Measurements from ENCODE around the gene HAGHL. TPM values are rescaled to one million over a fixed set of nuclear protein-coding genes. Genes with fewer than 3 reads are reported as not detected.
A peak's percentile ranks its signal among the peaks of the same experiment; 100 is the strongest.

HAGHL gene
- total RNA-seq, 1 experiment from 2014 or later: 74.8 TPM

GRCh38 chr16:704552-705380 lies 22.1 kb upstream of the HAGHL start:
- Histone ChIP-seq H3K9ac (ENCODE audit: low read length) (peak overlapping the region; percentile 91), H3K4me1 (ENCODE audit: control insufficient read depth in 1 of 2, insufficient read depth in 2 of 2, low read length in 2 of 2) (peaks cover 0 to 22% of the 10 kb centered on the region in 2 experiments; a peak in 3 of 4 replicates), H3K9me3 (ENCODE audit: control insufficient read depth in 1 of 2, insufficient read depth in 1 of 2, low read depth in 1 of 2, low read length in 2 of 2) (no peaks in the 10 kb centered on the region), H3K27me3 (ENCODE audit: insufficient read depth, low read length) (no peaks in the 10 kb centered on the region), H3K27ac (ENCODE audit: low read depth, low read length) (peak overlapping the region; percentile 87), H4K20me1 (ENCODE audit: insufficient read depth) (no peaks in the 10 kb centered on the region), H3K4me2 (ENCODE audit: low read length) (peak overlapping the region; percentile 97), H3K79me2 (ENCODE audit: insufficient read depth, low read length) (peaks cover 34% of the 10 kb centered on the region), H3K4me3 (replicated peaks in 1 of 2; ENCODE audit: low read depth in 1 of 2, low read length in 2 of 2) (peak overlapping the region; percentile 77 to 92), H3K36me3 (ENCODE audit: control insufficient read depth in 1 of 2, insufficient read depth in 2 of 2, low read length in 2 of 2) (no peaks in the 10 kb centered on the region; a peak in 2 of 4 replicates), H3K9me2 (ENCODE audit: insufficient read depth) (no peaks in the 10 kb centered on the region), H2AFZ (ENCODE audit: low read depth, low read length, poor library complexity, severe bottlenecking) (no peak overlapping the region)
- ATAC-seq (peak; percentile 28), DNase-seq (ENCODE audit: low read depth, low spot score) (no peak)
- intact Hi-C loops (cut with micrococcal nuclease): no loop called here
- POLR2A ChIA-PET: no interaction called here
- RAD21 ChIA-PET (ENCODE audit: low non-redundant PET in 1 of 2, low total read pairs in 2 of 2, uncharacterized antibody in 2 of 2, unreplicated experiment in 2 of 2): no interaction called here
- TF ChIP-seq ZFX (IDR thresholded peaks at IDR 0.05): peak; percentile 78
- TF ChIP-seq CBX3 (IDR thresholded peaks at IDR 0.05; ENCODE audit: low read depth): no peak
- 0 out of 2 replicates have a peak, but pooled peaks have one; percentile 11 for TF ChIP-seq POLR2AphosphoS5 (IDR thresholded peaks at IDR 0.05; ENCODE audit: low read depth, low read length)
- CTCF ChIA-PET: interaction anchor here (0.6 kb wide), 1 partner anchor 9 kb away, joined by 3 read pairs; no protein-coding TSS in a partner anchor
- no TSS peak for BruUV-seq (replicated peaks)

- Histone ChIP-seq H3K9me2 (ENCODE audit: insufficient read depth) (no peaks in the 10 kb centered on the region), H3K9me3 (ENCODE audit: control insufficient read depth in 1 of 2, insufficient read depth in 1 of 2, low read depth in 1 of 2, low read length in 2 of 2) (no peaks in the 10 kb centered on the region), H3K36me3 (ENCODE audit: control insufficient read depth in 1 of 2, insufficient read depth in 2 of 2, low read length in 2 of 2) (no peaks in the 10 kb centered on the region; a peak in 2 of 4 replicates), H3K4me1 (ENCODE audit: control insufficient read depth in 1 of 2, insufficient read depth in 2 of 2, low read length in 2 of 2) (peaks cover 0 to 29% of the 10 kb centered on the region in 2 experiments; a peak in 3 of 4 replicates), H3K27ac (ENCODE audit: low read depth, low read length) (peak within 1 kb of the TSS; percentile 87), H3K9ac (ENCODE audit: low read length) (peak within 1 kb of the TSS; percentile 91), H3K27me3 (ENCODE audit: insufficient read depth, low read length) (no peaks in the 10 kb centered on the region), H4K20me1 (ENCODE audit: insufficient read depth) (no peaks in the 10 kb centered on the region), H3K4me3 (replicated peaks in 1 of 2; ENCODE audit: low read depth in 1 of 2, low read length in 2 of 2) (peak within 1 kb of the TSS; percentile 77 to 92), H2AFZ (ENCODE audit: low read depth, low read length, poor library complexity, severe bottlenecking) (no peak within 1 kb of the TSS), H3K79me2 (ENCODE audit: insufficient read depth, low read length) (peaks cover 34% of the 10 kb centered on the region), H3K4me2 (ENCODE audit: low read length) (peak within 1 kb of the TSS; percentile 97)
- BruUV-seq (replicated peaks): no TSS peak
- ChIA-PET CTCF (interaction anchor here (0.6 kb wide), 1 partner anchor 10 kb away, joined by 3 read pairs; no protein-coding TSS in a partner anchor), POLR2A (no interaction called here), RAD21 (ENCODE audit: low non-redundant PET in 1 of 2, low total read pairs in 2 of 2, uncharacterized antibody in 2 of 2, unreplicated experiment in 2 of 2) (no interaction called here)
- intact Hi-C loops (cut with micrococcal nuclease): no loop called here
- DNase-seq (ENCODE audit: low read depth, low spot score) (no peak), ATAC-seq (peak; percentile 76)
- no peak for TF ChIP-seq FOSL1 (IDR thresholded peaks at IDR 0.05; ENCODE audit: low read depth)
- no peak for TF ChIP-seq RAD21 (IDR thresholded peaks at IDR 0.05; ENCODE audit: low read depth)
- no peak for TF ChIP-seq REST (IDR thresholded peaks at IDR 0.05; ENCODE audit: low read depth)
- TF ChIP-seq EGR1 (IDR thresholded peaks at IDR 0.05; ENCODE audit: low read depth): no peak
- no peak for TF ChIP-seq POLR2A (IDR thresholded peaks at IDR 0.05; ENCODE audit: borderline replicate concordance, extremely low read depth, insufficient read depth, insufficient read length)
- no peak for TF ChIP-seq CBX3 (IDR thresholded peaks at IDR 0.05; ENCODE audit: low read depth)
- TF ChIP-seq ZNF274 (IDR thresholded peaks at IDR 0.05; ENCODE audit: low read depth, low read length): no peak
- no peak for TF ChIP-seq MAX (IDR thresholded peaks at IDR 0.05)
- TF ChIP-seq EZH2 (IDR thresholded peaks at IDR 0.05): no peak
- no peak for TF ChIP-seq CTCF (IDR thresholded peaks at IDR 0.05 in 2 of 3, conservative IDR thresholded peaks at IDR 0.05 in 1 of 3; ENCODE audit: borderline replicate concordance in 1 of 3, insufficient read depth in 1 of 3, low read depth in 2 of 3, low read length in 2 of 3)
Measured at GRCh38 chr16:705431-706188, 21.3 kb upstream of the HAGHL start, which contains the start of gene FBXL16. TSS of gene FBXL16 (minus strand) at chr16:705801. CDS start at chr16:697405, 8,396 bp downstream.
